Sigmoid colon (tissue), 4 donors: ENCODE results near the gene CTNNBL1.

Experiments used
- EP300 ChIP-seq, 4 donors: sonication (generic); formaldehyde crosslinking; IDR thresholded peaks; one replicate each; pipeline ENCODE4 v1.6.1; 2017; ENCODE audit warnings: antibody characterized with exemption in 4 of 4
- POLR2A ChIP-seq, 2 donors: fragments of 450-650 bp; IDR thresholded peaks; one replicate each; pipeline ENCODE4 v1.6.1; 2016; ENCODE audit warnings: antibody characterized with exemption in 2 of 2, mild to moderate bottlenecking in 2 of 2, moderate library complexity in 2 of 2
- POLR2AphosphoS5 ChIP-seq, 4 donors: sonication (generic); formaldehyde crosslinking; IDR thresholded peaks; one replicate each; pipeline ENCODE4 v1.6.1; 2017; ENCODE audit warnings: antibody characterized with exemption in 4 of 4
- TF ChIP-seq, protein P1 (sequence below), 4 experiments: fragments of 450-650 bp in 3 of 4; fragments of 200-600 bp in 1 of 4; IDR thresholded peaks; one replicate each; pipeline ENCODE4 v1.5.1; 2016 to 2019; ENCODE audit warnings: antibody characterized with exemption in 4 of 4, mild to moderate bottlenecking in 3 of 4, moderate library complexity in 2 of 4

DNA sequence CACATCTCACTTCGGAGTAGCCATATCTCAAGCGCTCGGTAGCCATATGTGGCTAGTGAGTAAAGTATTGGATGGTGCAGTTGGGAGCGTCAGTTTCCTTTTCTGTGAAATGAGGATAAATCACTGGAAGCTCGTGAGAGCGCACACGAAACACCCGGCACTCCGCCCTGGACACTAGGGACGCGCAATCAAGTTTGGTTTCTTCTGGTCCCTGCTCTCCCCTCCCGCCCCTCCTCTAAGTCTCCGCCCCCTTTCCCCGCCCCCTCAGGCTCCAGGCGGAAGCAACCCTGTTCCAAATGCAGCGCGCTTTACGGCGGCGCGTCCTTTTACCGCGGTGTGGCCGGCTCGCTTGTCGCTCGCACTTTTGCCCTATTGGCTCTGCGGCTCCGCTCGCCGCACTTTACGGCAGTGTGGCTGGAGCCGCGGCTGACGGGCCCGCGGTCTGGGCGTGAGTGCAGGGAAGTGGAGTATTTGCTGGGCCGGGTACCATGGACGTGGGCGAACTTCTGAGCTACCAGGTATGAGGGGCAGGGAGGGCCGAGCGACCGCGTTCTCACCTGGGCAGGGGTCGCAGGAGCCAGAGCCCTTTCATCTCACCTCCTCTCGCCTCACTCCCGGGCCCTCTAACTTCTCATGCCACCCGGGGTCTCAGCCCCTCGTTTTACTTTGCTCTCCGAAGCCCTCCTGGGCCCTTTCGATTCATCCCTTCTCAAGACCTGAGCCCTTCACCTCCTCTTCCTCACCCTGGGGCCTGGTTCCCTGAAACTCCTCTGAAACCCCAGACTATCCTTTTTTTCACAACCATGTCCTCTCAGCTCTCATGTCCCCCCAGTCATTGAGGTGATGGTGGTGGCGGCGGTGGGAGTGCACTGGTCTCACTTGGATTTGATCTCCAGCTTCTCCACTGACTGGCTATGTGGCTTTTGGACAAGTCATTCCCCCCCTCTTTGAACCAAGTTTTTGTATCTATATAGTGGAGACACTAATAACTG lies at the start of gene CTNNBL1:
- TF ChIP-seq, protein P1, sequence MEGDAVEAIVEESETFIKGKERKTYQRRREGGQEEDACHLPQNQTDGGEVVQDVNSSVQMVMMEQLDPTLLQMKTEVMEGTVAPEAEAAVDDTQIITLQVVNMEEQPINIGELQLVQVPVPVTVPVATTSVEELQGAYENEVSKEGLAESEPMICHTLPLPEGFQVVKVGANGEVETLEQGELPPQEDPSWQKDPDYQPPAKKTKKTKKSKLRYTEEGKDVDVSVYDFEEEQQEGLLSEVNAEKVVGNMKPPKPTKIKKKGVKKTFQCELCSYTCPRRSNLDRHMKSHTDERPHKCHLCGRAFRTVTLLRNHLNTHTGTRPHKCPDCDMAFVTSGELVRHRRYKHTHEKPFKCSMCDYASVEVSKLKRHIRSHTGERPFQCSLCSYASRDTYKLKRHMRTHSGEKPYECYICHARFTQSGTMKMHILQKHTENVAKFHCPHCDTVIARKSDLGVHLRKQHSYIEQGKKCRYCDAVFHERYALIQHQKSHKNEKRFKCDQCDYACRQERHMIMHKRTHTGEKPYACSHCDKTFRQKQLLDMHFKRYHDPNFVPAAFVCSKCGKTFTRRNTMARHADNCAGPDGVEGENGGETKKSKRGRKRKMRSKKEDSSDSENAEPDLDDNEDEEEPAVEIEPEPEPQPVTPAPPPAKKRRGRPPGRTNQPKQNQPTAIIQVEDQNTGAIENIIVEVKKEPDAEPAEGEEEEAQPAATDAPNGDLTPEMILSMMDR (IDR thresholded peaks at IDR 0.05) = no peak
- TF ChIP-seq EP300 (IDR thresholded peaks at IDR 0.05) (peak in 1 of 4 donors; percentile 35), POLR2A (IDR thresholded peaks at IDR 0.05) (peak; percentile 46 to 65), POLR2AphosphoS5 (IDR thresholded peaks at IDR 0.05) (peak; percentile 85 to 93 (median 92))
